CD4-positive, alpha-beta memory T cell (primary cell): ENCODE results near the gene TOMM5. TPM values are rescaled to one million over a fixed set of nuclear protein-coding genes. Genes with fewer than 3 reads are reported as not detected.

Experiments
- CTCF ChIA-PET: fragments of 350-600 bp; sonication (Branson Sonifier 250); formaldehyde crosslinking; loops from one replicate; lab custom pipeline; 2021; ENCODE audit warnings: inconsistent platforms; ENCODE audit not compliant: partially characterized antibody; lab: Charles Lee
- POLR2A ChIA-PET: fragments of 350-600 bp; sonication (Branson Sonifier 250); formaldehyde crosslinking; loops from one replicate; lab custom pipeline; 2021; ENCODE audit not compliant: partially characterized antibody; lab: Charles Lee
- DNase-seq, 5 donors: peaks; one replicate each; pipeline versions ENCODE4 v3.0.0 to v3.0.0-alpha.2; 2020 to 2022; ENCODE audit warnings: mixed read lengths in 1 of 5
- H3K27ac ChIP-seq: one replicate; pipeline ENCODE4 v1.7.0; 2013; ENCODE audit warnings: low read depth, low read length
- H3K27me3 ChIP-seq: 2 replicates; pipeline ENCODE4 v1.7.0; 2013; ENCODE audit warnings: mild to moderate bottlenecking, low read length, moderate library complexity; ENCODE audit not compliant: insufficient read depth
- H3K36me3 ChIP-seq: 2 replicates; pipeline ENCODE4 v1.7.0; 2013; ENCODE audit warnings: mild to moderate bottlenecking, low read length, moderate library complexity; ENCODE audit not compliant: insufficient read depth
- H3K4me1 ChIP-seq: 2 replicates; pipeline ENCODE4 v1.7.0; 2013; ENCODE audit warnings: mild to moderate bottlenecking, low read length, moderate library complexity; ENCODE audit not compliant: insufficient read depth
- H3K4me3 ChIP-seq, 2 donors: one replicate each; pipeline ENCODE4 v1.7.0; 2013; ENCODE audit warnings: low read length in 2 of 2, mild to moderate bottlenecking in 1 of 2
- H3K9me3 ChIP-seq, 2 donors: one replicate each; pipeline ENCODE4 v1.7.0; 2013; ENCODE audit warnings: low read length in 2 of 2, control low read depth in 1 of 2; ENCODE audit not compliant: control insufficient read depth in 1 of 2
- H3K27ac Mint-ChIP-seq, 7 donors: one replicate each; pipeline ENCODE4 v1.8.0; 2020 to 2021; ENCODE audit warnings: mixed read lengths in 7 of 7, mild to moderate bottlenecking in 6 of 7, inconsistent platforms in 3 of 7, moderate library complexity in 3 of 7
- H3K27me3 Mint-ChIP-seq, 2 donors: one replicate each; pipeline ENCODE4 v1.8.0; 2020 to 2021; ENCODE audit warnings: mixed read lengths in 2 of 2
- H3K36me3 Mint-ChIP-seq, 2 donors: one replicate each; pipeline ENCODE4 v1.8.0; 2020 to 2021; ENCODE audit warnings: mixed read lengths in 2 of 2, inconsistent platforms in 1 of 2, mild to moderate bottlenecking in 1 of 2
- H3K4me1 Mint-ChIP-seq, 4 donors: one replicate each; pipeline ENCODE4 v1.8.0; 2020 to 2021; ENCODE audit warnings: mixed read lengths in 4 of 4, mild to moderate bottlenecking in 1 of 4
- H3K4me3 Mint-ChIP-seq, 8 donors: one replicate each; pipeline ENCODE4 v1.8.0; 2020 to 2021; ENCODE audit warnings: mixed read lengths in 8 of 8, mild to moderate bottlenecking in 7 of 8, moderate library complexity in 6 of 8, inconsistent platforms in 3 of 8
- H3K9me3 Mint-ChIP-seq, 8 donors: one replicate each; pipeline ENCODE4 v1.8.0; 2020 to 2021; ENCODE audit warnings: mixed read lengths in 8 of 8, mild to moderate bottlenecking in 5 of 8, inconsistent platforms in 3 of 8, moderate library complexity in 1 of 8
- intact Hi-C: fragments of 100-400 bp; cut with micrococcal nuclease; formaldehyde crosslinking; loops from one replicate; pipeline ENCODE4 v1.15.1; 2023
- polyA plus RNA-seq, 2 donors: library from polyadenylated mRNA; unstranded; fragments of 300-500 nt; fragmentation: Illumina TruSeq; gene quantifications; one replicate each; pipeline ENCODE4 v1.2.3, GENCODE V29; 2021
- total RNA-seq, 2 experiments: library from RNA; stranded (reverse); gene quantifications; one replicate each; pipeline ENCODE4 v1.2.3, GENCODE V29; 2021

TOMM5 gene
- total and polyA plus RNA-seq, 4 experiments from 2014 or later: 48.2 to 226 (median 126) TPM

GRCh38 chr9:37554318-37554717, 38.1 kb downstream of the TOMM5 start:
- Mint-ChIP-seq H3K4me1 (peaks cover 0 to 6% (median 2%) of the 10 kb centered on the region in 4 donors), H3K9me3 (no peaks in the 10 kb centered on the region), H3K27me3 (no peaks in the 10 kb centered on the region), H3K36me3 (no peaks in the 10 kb centered on the region), H3K4me3 (no peak overlapping the region), H3K27ac (no peak overlapping the region)
- no peak overlapping the region for H3K27ac ChIP-seq
- DNase-seq: no peak
- H3K9me3 ChIP-seq: no peaks in the 10 kb centered on the region
- H3K27me3 ChIP-seq: no peaks in the 10 kb centered on the region
- ChIA-PET CTCF (no interaction called here), POLR2A (no interaction called here)
- intact Hi-C loops: no loop called here
- H3K4me3 ChIP-seq: no peak overlapping the region
- no peaks in the 10 kb centered on the region for H3K4me1 ChIP-seq
- no peaks in the 10 kb centered on the region for H3K36me3 ChIP-seq

- H3K36me3 ChIP-seq: no peaks in the 10 kb centered on the region
- H3K9me3 Mint-ChIP-seq: no peaks in the 10 kb centered on the region
- ChIA-PET POLR2A (no interaction called here), CTCF (no interaction called here)
- H3K4me3 ChIP-seq: no peak overlapping the region
- no peaks in the 10 kb centered on the region for H3K27me3 Mint-ChIP-seq
- peak overlapping the region in 2 of 7 donors; percentile 0 to 18 for H3K27ac Mint-ChIP-seq
- no peaks in the 10 kb centered on the region for H3K4me1 ChIP-seq
- no peak overlapping the region for H3K4me3 Mint-ChIP-seq
- no peaks in the 10 kb centered on the region for H3K36me3 Mint-ChIP-seq
- H3K27me3 ChIP-seq: no peaks in the 10 kb centered on the region
- H3K27ac ChIP-seq: no peak overlapping the region
- no peaks in the 10 kb centered on the region for H3K9me3 ChIP-seq
- H3K4me1 Mint-ChIP-seq: peaks cover 0 to 6% (median 2%) of the 10 kb centered on the region in 4 donors
- intact Hi-C loops: no loop called here
- no peak for DNase-seq
These were observed 40.5 kb downstream of the TOMM5 start for GRCh38 chr9:37551888-37552287.

- intact Hi-C loops: no loop called here
- CTCF ChIA-PET: no interaction called here
- Mint-ChIP-seq H3K4me1 (peaks cover 0 to 6% (median 2%) of the 10 kb centered on the region in 4 donors), H3K36me3 (no peaks in the 10 kb centered on the region), H3K4me3 (no peak overlapping the region), H3K27me3 (no peaks in the 10 kb centered on the region), H3K9me3 (no peaks in the 10 kb centered on the region), H3K27ac (no peak overlapping the region)
- POLR2A ChIA-PET: no interaction called here
- no peak overlapping the region for H3K4me3 ChIP-seq
- H3K27me3 ChIP-seq: no peaks in the 10 kb centered on the region
- DNase-seq: no peak
- H3K36me3 ChIP-seq: no peaks in the 10 kb centered on the region
- H3K9me3 ChIP-seq: no peaks in the 10 kb centered on the region
- no peak overlapping the region for H3K27ac ChIP-seq
- H3K4me1 ChIP-seq: no peaks in the 10 kb centered on the region
These were observed 40.9 kb downstream of the TOMM5 start for GRCh38 chr9:37551468-37551867.

- Mint-ChIP-seq H3K4me3 (no peak overlapping the region), H3K27ac (peak overlapping the region in 1 of 7 donors; percentile 74), H3K4me1 (peaks cover 0 to 6% (median 2%) of the 10 kb centered on the region in 4 donors), H3K27me3 (no peaks in the 10 kb centered on the region), H3K9me3 (no peaks in the 10 kb centered on the region), H3K36me3 (no peaks in the 10 kb centered on the region)
- CTCF ChIA-PET: no interaction called here
- H3K36me3 ChIP-seq: no peaks in the 10 kb centered on the region
- H3K9me3 ChIP-seq: no peaks in the 10 kb centered on the region
- intact Hi-C loops: no loop called here
- POLR2A ChIA-PET: no interaction called here
- no peak for DNase-seq
- H3K27ac ChIP-seq: no peak overlapping the region
- H3K4me1 ChIP-seq: no peaks in the 10 kb centered on the region
- no peak overlapping the region for H3K4me3 ChIP-seq
- H3K27me3 ChIP-seq: no peaks in the 10 kb centered on the region
These were observed 41.6 kb downstream of the TOMM5 start for GRCh38 chr9:37550781-37551180.

DNA sequence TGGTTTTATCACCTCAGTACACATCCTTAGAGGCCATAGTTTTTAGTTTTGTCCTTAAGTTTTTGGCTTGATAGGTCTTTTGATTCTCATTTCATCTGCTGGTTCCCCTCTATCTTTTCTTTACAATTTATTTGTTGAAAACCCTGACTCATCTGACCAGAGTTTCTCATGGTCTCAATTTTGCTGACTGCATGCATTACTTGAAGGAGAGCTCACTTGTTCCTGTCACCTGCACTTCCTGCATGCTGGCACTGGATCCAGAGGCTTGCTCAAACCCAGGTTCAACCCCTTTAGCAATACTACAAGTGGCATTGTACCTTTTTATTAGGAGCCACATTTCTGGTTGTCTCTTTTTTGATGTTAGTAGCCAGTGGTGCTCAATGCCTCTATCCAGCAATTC, 42.9 kb downstream of the TOMM5 start:
- Mint-ChIP-seq H3K4me1 (peaks cover 0 to 6% (median 2%) of the 10 kb centered on the region in 4 donors), H3K4me3 (no peak overlapping the region), H3K27me3 (no peaks in the 10 kb centered on the region), H3K27ac (peak overlapping the region in 3 of 7 donors; percentile 3 to 67 (median 57)), H3K9me3 (no peaks in the 10 kb centered on the region), H3K36me3 (no peaks in the 10 kb centered on the region)
- Histone ChIP-seq H3K36me3 (no peaks in the 10 kb centered on the region), H3K27me3 (no peaks in the 10 kb centered on the region), H3K4me1 (no peaks in the 10 kb centered on the region), H3K4me3 (no peak overlapping the region), H3K27ac (no peak overlapping the region), H3K9me3 (no peaks in the 10 kb centered on the region)
- DNase-seq: no peak
- CTCF ChIA-PET: interaction anchor here (1.2 kb wide), 1 partner anchor 9 kb away, joined by 4 read pairs; no protein-coding TSS in a partner anchor
- intact Hi-C loops: no loop called here
- POLR2A ChIA-PET: no interaction called here

GRCh38 chr9:37547328-37547878, 45.0 kb downstream of the TOMM5 start:
- H3K9me3 ChIP-seq: no peaks in the 10 kb centered on the region
- H3K4me3 ChIP-seq: no peak overlapping the region
- no peaks in the 10 kb centered on the region for H3K27me3 Mint-ChIP-seq
- no peaks in the 10 kb centered on the region for H3K27me3 ChIP-seq
- H3K4me1 ChIP-seq: no peaks in the 10 kb centered on the region
- H3K9me3 Mint-ChIP-seq: no peaks in the 10 kb centered on the region
- no peaks in the 10 kb centered on the region for H3K36me3 ChIP-seq
- no peak for DNase-seq
- peaks cover 0 to 6% (median 2%) of the 10 kb centered on the region in 4 donors for H3K4me1 Mint-ChIP-seq
- CTCF ChIA-PET: interaction anchor here (0.6 kb wide), 1 partner anchor 11 kb away, joined by 3 read pairs; no protein-coding TSS in a partner anchor
- intact Hi-C loops: no loop called here
- peak overlapping the region in 1 of 7 donors; percentile 65 for H3K27ac Mint-ChIP-seq
- no peak overlapping the region for H3K27ac ChIP-seq
- H3K36me3 Mint-ChIP-seq: no peaks in the 10 kb centered on the region
- POLR2A ChIA-PET: no interaction called here
- H3K4me3 Mint-ChIP-seq: no peak overlapping the region

- peak overlapping the region in 1 of 7 donors; percentile 39 for H3K27ac Mint-ChIP-seq
- CTCF ChIA-PET: no interaction called here
These were observed 48.9 kb downstream of the TOMM5 start for GRCh38 chr9:37543468-37543867.

More at GRCh38 chr9:37543468-37543867, 48.9 kb downstream of the TOMM5 start:
- intact Hi-C loops: no loop called here
- H3K36me3 ChIP-seq: no peaks in the 10 kb centered on the region
- Mint-ChIP-seq H3K9me3 (no peaks in the 10 kb centered on the region), H3K4me1 (no peaks in the 10 kb centered on the region), H3K36me3 (peaks cover 3 to 12% of the 10 kb centered on the region in 2 donors), H3K4me3 (no peak overlapping the region), H3K27me3 (no peaks in the 10 kb centered on the region)
- H3K9me3 ChIP-seq: no peaks in the 10 kb centered on the region
- H3K4me3 ChIP-seq: no peak overlapping the region
- no peak overlapping the region for H3K27ac ChIP-seq
- POLR2A ChIA-PET: no interaction called here
- no peak for DNase-seq
- no peaks in the 10 kb centered on the region for H3K4me1 ChIP-seq
- H3K27me3 ChIP-seq: no peaks in the 10 kb centered on the region
